Right hindlimb (tissue), 1 donor: ENCODE results near the gene MSLN.
A peak's percentile ranks its signal among the peaks of the same experiment; 100 is the strongest.

Experiments used
- DNase-seq: peaks from one replicate; pipeline ENCODE4 v3.0.0-alpha.2; 2018

Gene MSLN

DNA sequence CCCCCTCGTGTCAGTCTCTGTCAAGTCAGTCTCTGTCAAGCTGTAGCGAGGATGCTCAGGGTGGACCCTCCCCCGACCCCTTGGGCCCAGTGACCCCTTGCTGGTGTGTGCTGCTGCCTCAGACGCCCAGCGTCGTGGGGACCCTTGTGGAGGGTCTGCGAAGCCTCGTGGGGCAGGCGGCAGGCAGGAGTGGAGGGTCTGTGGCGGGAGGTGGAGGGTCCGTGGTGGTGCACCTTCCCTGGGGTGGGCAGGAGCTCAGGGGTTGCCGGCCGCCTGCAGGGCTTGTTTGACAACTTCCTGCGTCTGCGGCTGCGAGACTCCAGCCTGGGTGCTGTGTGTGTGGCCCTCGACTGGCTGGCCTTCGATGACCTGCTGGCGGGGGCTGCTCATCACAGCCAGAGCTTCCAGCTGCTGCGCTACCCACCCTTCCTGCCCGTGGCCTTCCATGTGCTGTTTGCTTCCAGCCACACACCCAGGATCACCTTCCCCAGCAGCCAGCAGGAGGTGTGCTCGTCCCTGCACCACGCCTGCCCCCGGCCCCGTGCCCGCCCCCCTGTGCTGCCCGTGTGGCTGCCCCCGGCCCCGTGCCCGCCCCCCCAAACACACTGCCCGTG lies 34.4 kb downstream of the MSLN start:
- DNase-seq: no peak

DNA sequence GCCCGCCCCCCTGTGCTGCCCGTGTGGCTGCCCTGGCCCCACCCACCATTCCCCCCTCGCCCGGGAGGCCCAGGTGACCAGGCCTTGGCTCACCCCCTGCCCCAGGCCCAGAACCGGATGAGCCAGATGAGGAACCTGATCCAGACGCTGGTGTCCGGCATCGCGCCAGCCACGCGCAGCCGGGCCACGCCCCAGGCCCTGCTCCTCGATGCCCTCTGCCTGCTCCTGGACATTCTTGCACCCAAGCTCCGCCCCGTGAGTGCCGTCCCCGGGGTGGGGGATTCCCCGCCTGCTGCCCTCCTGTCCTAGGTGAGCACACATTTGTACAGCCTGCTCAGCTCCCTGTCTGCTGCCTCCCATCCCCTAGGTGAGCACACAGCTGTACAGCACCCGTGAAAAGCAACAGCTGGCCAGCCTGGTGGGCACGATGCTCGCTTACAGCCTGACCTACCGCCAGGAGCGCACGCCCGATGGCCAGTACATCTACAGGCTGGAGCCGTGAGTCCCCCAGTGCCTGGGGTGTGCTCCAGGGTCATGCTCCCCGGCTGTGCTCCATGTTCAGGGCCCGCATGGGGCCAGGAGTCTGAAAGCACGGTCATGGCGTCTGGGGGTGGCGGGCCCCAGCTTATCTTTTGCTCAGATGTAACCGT lies 35.2 kb downstream of the MSLN start:
- no peak for DNase-seq

DNA sequence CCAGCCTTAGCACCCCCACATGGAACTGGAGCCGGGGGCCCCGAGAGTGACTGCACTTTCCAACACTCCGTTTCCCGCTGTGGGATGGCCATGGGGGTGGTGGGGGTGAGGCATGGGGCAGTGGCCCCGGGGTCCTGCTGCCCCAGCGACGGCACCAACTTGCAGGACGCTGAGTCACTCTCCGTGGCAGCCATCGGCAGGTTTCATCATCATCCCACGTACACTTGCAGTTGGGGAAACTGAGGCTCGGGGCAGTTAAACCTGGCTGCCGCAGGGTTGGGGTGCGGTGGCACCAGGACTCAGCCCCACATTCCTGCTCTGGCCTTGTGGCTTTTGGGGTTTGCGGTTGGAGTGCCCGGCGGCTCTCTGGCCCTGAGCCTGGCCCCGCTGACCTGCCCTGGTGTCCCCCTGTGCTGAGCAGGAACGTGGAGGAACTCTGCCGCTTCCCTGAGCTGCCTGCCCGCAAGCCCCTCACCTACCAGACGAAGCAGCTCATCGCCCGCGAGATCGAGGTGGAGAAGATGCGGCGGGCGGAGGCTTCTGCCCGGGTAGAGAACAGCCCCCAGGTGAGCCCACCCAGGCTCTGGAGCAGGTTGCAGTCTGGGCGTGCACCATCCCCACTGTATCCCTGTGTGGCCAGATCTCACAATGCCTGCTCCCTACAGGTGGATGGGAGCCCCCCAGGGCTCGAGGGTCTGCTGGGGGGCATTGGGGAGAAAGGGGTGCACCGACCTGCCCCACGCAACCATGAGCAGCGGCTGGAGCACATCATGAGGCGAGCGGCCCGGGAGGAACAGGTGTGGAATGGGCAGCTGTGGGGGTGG lies 36.0 kb downstream of the MSLN start:
- DNase-seq: no peak

GRCh38 chr16:797120-797420 lies 36.5 kb downstream of the MSLN start:
- DNase-seq: no peak

- no peak for DNase-seq
Measured at GRCh38 chr16:797686-798085, 37.2 kb downstream of the MSLN start.

DNA sequence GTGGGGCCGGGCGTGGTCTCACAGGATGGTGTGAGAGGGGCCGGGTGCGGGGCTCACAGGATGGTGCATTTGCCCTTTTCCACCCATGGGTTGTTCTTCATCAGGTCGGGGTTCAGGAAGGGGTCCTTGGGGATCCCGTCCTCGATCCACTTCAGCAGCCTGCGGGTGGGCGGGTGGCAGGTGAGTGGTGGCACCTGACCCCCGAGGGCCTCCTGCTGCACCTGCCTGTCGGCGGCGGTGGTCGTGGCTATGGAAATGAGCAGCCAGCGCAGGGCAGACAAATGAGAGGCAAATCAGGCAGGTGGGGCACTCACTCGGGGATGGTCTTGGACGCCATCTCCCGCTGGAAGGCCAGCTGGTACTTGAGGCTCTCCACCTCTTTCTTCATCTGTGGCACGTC lies 38.1 kb downstream of the MSLN start:
- DNase-seq: no peak

DNA sequence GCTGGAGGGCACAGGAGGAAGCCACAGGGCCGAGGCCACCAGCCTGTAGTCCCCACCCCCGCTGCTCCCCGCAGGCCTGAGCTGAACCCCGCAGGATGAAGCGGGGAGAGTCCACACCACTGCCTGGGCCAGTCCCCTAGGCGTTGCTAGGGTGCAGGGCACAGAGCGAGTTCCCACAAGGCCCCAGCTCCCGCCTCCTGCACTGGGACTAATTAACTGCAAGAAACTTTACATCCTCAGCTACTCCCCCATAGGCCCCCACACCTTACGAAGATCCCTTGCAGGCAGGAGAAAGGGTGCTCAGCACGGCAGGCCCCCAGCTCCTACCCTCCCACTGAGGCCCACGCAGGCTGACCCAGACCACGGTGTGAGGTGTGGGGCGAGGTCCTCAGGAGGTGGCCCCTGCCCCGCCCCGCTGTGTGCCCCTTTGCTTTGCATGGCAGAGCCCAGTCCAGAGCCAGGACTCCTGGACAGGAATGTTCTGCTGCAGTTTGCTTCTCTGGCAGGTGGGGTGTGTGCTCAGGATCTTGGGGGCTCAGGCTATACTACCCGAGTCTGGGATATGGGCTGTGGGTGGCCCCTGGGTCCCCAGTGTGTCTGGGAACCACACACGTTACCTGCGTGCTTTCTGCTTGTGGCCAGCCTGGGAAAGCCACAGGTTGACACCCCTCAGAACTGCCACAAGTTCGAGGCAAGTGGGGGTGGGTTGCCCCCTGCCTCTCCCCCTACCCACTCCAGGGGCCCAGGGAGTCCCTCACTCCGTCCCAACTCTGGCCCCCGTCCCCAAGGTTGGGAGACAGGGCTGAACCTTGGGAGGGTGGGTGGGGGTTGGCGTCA lies 38.8 kb downstream of the MSLN start:
- no peak for DNase-seq

DNA sequence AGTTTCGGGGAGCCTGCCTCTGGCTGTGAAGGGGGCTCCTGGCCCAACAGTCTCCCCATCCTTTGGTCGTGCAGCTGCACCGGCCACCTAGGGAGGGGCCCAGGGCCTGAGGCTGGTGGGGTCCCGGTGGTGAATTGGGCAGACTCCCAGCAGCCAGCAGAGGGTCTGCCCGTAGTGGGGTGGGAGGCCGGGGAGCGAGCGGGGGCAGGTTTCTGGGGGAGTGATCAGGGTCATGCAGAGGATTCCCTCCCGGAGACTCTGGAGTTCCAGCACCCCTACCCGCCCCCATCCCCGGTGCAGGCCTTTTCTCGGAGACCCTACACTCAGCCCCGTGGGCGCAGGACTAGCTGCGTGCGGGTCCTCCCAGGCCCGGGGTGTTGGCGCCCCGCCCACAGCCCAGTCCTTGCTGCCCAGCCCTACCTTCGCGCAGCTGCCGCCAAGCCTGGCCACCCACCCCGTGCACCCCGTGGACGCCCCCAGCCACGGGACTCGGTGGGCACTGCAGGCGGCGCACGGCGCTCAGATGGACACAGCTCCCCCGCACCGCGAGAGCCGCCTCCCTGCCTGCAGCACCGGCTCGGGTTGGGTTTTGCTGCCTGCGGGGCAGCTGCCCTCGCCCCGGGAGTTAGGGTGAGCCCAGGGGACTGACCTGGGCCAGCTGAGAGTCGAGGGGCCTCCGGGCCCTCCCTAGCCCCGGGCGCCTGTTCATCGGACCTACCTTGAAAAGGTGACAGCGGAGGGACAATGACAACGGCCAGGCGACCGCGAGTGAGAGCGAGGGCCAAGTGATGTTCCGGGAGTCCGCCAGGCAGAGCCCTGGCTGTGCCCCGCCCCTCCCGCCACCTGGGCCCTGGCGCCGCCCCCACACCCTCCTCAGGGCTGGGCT lies 39.7 kb downstream of the MSLN start, which contains the start of gene GNG13:
GNG13 (minus strand) TSS at position 787 of the 886 bp plus-strand sequence. CDS start 1,657 bp downstream, outside the sequence.
- no peak for DNase-seq

- no peak for DNase-seq
Measured at GRCh38 chr16:800834-801511, 40.4 kb downstream of the MSLN start.

DNA sequence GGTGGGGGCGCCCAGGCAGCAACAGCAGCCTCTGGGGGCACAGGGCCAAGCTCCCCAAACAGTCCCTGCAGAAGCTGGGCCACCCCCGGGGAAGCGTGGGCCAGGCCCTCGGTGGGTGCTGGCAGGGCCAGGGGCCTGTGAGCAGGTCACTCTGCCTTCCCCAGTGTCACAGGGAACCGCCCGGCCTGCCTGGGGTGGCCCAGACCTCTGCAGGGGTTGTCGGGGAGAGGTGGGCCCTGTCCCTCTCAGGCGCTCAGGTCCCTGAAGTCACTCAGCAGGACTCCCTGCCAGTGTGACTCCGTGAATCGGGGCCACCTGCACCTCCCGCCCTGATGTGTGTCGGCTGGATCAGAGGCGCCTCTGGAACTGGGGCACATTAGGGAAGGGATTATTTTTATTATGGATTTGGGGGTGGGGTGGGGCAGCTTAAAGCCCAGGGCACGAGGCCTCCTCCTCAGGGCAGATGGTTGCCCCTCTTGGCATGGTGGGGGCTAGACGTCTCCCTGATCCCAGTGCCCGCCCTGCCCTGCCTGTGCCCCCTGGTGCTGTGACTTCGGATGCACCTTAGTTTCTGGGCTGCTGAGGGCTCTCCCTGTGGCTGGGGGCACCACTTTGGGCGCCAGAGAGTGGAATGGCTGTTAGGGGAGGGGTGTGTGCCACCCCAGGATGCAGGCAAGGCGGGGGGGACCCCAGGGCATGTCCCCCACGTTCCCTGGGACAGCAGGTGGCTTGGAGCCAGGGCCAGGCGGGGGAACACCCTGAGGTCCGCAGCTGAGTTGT lies 41.2 kb downstream of the MSLN start:
- DNase-seq: no peak

GRCh38 chr16:802461-802860 lies 41.9 kb downstream of the MSLN start:
- DNase-seq: no peak

- no peak for DNase-seq
Measured at GRCh38 chr16:802914-803753, 42.6 kb downstream of the MSLN start.

- no peak for DNase-seq
Measured at GRCh38 chr16:803754-804080, 43.2 kb downstream of the MSLN start.

- DNase-seq: no peak
Measured at GRCh38 chr16:804193-805048, 43.9 kb downstream of the MSLN start.

DNA sequence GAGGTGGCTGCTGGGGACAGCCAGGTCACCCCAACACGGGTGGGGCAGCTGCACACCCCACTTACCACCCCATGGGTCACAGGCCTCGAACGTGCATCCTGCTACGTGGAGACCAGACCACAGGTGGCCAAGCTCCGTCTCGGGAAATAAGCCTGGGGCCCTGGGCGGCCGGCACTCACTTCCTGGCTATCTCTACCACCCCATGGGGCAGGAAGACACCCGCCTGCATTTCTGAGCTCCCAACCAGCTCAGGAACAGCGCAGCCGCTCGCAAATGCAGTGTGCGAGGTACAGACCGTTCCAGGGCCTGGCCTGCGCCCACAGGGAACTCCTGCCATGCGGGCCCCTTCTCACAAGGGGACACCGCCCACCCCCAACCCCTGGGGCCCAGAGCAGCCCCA lies 44.9 kb downstream of the MSLN start:
- DNase-seq: no peak

DNA sequence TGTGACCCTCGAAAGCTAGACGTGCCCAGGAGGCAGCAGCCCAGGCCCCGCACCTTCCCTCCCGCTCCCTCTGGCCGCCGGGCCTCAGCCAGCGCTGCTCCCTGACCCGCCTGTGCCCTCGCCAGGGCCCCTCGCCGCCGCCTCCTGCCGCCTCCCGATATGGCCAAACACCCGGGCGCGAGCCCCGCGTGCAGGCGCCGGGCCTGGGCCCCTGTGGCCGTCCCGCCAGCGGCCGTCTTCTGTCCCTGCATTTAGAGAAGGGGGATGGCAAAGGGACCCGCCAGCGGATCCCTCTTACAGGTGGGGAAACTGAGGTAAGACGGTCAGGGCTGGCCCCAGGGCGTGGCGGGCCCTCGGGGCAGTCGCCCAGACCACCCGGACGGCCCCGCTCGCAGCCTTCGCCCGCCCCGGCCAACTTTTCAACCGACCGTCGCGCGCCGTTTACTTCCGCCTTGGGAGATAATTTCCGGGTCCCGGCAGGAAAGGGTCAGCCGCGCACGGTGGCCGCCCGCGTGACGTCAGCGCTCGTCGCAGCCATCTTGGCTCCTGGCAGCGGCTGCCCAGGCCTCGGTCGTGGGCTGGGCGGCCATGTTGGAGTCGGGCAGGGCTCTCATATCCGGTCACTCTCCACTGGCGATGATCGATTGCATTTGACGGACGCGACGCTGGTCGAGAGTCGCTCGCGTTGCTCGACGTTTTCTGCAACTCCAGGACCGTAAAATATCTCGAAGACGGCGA lies 47.0 kb downstream of the MSLN start:
- peak; percentile 96 for DNase-seq

DNA sequence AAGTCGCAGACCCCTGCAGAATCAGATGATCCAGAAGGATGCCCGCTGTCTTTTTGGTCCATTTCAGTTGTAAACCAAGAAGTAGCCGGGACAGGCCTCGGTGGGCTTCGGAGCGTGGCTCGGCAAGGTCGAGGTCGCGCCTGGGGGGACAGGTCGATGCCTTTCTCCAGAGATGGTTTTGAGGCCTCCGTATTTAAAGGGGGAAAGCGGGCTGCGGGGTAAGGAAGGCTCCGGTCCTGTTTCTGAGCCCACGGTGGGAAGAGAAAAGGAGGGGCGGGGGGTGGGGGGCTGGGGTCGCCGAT lies 47.5 kb downstream of the MSLN start:
- DNase-seq: no peak

GRCh38 chr16:813204-813915 lies 52.8 kb downstream of the MSLN start:
- DNase-seq: peak; percentile 53
